GM03348 (cell line): Measurements from ENCODE around the gene GRM7.

ENCODE experiments used
- DNase-seq: peaks from one replicate; pipeline ENCODE4 v3.0.0; 2012; ENCODE audit warnings: low spot score

GRM7 gene

DNA sequence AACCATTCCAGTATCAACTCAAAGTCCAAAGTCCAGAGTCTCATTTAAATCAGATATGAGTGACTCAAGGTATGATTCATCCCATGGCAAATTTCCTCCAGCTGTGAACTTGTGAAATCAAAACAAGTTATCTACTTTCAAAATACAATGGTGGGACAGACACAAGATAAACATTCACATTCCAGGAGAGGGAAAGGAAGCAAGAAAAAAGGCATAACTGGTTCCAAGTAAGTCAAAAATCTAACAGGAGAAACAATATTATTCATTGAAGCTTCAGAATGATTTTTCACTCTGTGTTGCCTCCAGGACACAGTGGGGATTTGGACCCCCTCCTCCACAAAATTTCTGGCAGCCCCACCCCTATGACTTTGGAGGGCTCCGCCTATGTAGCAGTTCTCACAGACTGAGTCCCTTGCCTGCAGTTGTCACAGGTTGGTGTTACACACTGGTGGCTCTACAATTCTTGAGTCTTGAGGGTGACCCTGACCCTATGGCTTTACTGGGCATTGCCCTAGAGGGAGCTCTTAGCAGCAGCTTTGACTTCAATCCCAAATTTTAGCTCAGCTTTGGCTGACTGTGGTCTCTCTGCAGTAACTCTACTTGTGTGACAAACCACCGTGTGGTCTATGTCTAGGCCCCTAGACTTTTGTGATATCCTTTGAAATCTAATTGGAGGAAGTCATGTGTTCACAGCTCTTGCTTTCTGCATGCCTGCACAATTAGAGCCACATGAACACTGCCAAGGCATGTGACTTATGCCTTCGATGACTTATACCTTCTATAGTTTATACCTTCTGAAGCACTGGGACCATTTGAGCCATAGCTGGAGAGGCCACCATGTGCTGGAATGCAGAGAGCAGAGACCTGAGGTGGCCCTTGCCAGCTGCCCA, 644.2 kb downstream of the GRM7 start:
- DNase-seq, result no peak

DNA sequence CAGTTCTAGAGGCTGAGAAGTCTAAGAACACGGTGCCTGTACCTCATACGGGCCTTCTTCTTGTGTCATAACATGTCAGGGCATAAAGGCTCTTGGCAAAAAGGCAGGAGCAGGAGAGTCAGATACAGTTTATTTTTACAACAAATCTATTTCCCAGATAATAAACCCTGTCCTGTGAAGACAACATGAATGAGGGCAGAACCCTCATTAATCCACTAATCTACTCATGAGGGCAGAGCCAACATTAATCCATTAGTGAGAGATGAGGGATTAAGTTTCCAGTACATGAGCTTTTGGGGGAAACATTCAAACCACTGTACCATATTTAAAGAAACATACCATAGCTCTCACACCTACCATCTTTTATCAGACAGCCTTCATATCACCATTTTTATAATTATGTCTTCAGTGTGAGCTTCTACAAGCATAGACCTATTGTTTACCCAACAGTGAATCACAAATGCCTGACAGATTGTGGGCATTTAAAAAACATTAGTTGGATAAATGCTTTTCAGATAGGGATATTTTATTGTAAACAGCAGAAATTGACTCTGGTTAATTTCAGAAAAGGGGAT, 645.8 kb downstream of the GRM7 start:
- no peak for DNase-seq

DNA sequence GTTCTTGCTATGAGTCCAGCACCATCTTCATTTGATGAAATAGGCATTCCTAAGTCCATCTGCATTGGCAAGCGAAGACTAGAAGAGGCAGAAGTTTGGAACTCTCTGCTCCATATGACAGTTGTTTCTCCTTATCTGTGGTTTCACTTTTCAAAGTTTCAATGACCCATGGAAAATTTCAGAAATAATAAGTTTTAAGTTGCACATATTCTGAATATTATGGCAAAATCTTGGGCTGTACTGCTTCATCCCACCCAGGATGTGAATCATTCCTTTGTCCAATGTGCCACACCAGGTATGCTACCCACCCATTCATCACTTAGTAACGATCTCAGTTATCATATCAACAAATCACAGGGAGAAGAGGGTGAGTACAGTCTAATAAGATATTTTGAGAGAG, 647.9 kb downstream of the GRM7 start:
- DNase-seq, result no peak

DNA sequence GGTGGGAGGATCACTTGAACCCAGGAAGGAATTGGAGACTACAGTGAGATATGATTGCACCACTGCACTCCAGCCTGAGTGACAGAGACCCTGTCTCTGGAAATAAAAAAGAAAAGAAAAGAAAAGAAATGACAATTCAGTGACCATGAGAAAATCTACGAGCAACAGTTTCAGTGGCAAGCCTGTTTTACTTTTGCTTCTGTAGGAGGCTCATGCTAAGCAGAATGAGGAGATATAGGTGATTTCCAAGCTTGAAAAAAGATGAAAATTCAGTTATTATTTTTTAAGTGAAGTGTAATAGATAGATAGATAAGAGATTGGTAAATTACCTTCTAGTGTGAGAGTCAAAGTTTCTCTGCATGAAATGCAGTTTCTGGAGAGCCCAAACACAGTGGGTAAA, 651.1 kb downstream of the GRM7 start:
- DNase-seq, result no peak

DNA sequence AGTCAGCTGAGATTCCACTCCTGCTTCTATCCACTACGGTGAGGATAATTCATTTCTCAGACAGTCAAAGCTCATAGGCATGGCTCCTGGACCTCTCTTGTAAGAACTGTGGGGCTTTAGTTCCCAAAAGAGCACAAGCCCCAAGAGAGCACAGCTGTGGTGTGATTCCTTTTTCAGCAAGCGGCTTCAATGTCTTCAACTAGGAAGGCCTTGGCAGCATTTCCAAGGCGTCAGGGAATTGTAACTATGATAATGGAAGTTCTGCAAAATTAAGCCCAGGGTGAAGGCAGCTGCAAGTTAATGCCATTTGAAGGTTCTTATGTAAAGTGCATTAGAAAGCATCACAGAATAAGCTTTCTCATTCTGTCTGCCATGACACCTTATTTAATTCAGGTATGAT, 657.1 kb downstream of the GRM7 start:
- no peak for DNase-seq

DNA sequence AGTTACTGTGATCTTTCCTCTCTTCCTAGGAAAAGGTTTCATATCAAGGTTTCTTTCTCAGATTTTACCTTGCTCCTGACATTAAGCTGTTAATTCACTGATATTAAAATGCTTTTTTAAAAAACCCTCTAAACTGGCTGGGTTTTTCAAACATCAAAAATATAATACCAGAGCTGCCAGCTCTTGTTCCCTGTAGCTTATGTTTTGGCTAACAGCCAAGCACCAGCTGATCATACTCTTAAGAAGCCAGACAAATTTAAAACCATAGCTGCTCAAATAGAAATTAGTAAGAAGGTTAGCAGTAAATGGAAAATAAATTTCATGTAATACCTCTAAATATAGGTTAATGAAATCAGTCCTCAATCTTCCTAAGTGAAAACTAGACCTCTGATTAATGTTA, 657.5 kb downstream of the GRM7 start:
- DNase-seq, result no peak

DNA sequence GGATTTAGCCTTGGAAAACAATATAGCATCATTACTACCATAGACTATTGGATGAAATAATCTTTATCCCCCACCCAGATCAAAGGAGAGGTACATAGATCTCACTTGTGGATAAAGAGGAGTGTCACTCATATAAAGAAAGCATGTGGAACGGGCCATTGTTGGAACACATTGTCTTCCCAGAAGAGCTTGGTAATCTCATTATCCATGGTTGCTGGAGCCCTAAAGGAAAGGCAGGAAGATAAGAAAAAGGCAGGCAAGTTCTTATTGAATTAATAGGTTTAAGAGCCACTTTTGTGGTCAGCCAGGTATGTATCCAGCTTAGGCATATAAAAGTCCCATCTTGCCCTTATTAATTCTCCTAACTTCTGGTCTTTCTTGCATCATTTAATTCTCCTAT, 659.1 kb downstream of the GRM7 start:
- no peak for DNase-seq

DNA sequence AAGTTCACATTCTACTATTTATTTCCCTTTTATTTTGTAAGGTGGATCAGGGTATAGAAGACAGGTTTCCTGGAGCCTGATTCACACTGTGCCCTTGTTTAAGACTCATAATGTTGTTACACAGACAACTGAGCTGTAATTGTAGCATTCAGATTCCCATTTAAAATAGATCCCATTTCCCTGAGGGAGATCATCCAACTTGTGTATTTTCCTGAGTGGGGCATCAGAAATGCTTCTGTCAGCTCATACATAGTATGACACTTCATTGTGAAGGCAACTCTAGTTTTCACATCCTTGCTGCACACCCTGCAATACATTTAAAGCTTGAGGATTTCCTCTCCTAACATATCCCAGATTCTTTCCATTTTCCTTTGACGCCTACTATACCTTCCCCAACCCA, 659.7 kb downstream of the GRM7 start:
- no peak for DNase-seq

DNA sequence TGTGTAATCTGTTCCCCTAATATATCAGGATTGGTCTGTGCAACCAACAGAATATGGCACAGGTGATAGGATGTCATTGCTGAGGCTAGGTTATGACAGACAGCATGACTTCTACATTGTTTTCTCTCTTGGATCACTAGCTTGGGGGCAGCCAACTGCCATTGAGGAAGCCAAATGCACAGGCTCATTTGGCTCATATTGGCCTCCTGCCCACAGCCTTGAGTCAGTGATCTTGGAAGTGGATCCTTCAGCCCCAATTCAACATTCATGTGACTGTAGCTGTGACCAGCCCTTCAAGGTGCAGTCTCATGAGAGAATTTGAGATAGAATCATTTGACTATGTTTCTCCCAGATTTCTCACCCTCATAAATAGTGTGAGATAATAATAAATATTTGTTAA, 675.6 kb downstream of the GRM7 start:
- no peak for DNase-seq

DNA sequence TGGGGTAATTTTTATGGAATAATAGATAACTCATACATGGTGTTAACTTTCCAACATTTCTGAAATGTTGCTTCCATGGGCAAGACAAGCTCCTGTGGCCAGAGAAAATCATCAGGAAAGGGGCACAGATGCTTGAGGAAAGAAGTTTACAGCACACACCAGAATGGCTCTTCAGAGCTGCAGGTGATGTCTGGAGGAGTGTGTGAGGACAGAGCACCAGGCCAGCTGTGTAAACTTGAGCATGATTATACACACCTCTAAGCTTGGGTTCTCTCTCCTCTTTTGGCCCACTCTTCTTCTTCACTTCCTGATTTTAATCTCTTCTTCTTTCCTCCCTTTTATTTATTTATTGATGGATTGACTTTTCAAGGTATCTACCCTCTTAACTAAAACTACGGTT, 676.0 kb downstream of the GRM7 start:
- DNase-seq, result no peak

DNA sequence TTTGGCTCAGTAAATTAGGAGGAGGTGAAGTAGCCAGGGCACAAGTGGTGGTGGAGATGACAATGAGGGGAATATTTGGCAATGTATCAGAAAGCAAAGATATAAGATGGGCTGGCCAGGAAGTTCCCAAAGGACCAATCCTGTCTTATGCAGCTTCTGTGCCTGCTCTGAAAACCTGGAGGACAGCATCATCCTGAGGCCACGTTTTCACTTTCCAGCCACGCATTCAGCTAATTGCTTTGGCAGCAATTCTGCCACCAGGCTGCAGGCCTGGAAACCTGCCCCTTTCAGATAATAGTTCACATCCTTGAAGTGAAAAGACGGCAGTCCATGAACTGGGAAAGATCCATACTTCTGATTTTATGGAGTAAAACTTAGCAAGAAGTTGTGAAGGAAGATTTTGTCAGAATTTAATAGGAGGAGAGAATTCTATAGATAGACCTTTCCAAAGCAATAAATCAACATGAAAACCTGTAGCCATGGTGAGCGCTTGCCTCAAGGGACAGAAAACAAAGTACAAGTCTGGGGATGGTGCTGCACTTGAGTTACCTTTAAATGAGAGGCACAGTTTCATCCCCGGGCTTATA, 682.5 kb downstream of the GRM7 start:
- no peak for DNase-seq

DNA sequence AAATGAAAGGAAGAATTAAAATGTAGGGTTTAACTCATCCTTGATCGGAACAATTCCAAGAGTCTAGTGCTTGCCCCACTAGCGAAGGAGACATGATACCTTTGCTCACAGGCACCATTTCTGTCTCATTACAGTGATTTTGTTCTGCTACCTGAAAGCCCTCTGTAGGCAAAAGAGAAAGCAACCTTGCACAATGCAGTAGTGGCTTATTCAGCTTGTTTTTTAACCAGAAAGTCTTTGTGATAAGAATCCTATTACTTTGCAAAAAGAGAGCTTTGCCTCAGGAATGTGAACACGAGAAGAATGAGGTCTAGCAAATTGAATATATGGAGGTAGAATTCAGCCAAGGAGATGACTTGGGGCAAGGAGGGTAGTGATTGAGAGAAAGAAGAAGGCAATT, 684.4 kb downstream of the GRM7 start:
- DNase-seq, result no peak

DNA sequence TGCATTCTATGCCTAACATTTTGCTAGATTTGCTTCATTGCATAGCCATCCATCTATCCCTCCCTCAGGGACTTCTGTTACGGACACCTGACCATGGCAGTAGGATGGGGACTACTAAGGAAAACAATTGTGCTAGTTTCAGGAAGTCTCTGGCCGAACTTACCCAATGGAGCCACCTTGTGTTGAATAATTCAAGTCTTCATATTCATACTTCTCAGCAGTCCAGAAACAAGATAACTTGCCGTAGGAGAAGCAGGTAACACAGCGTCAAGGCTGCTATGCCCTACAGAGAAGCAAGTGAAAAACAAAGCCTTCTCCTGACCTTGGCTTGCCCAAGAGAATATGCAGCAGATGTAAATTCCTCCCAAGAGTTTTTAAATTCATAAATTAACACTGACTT, 685.3 kb downstream of the GRM7 start:
- no peak for DNase-seq

DNA sequence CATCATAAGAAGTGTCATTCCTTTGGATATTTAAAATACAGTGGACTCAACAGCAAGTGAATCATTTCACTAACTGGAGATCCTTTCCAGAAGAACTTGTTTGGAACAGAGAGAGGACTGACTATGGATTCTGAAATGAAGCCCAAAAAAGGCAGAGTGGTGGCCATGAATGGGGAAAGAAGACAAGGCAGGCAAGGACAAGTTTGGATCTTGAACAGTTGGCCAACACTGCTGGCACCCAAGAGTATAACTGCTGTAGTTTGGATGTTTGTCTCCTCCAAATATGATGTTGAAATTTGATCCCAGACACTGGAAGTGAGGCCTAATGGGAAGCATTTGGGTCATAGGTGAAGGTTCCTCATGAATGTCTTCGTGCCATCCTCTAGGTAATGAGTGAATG, 686.9 kb downstream of the GRM7 start:
- DNase-seq, result no peak

DNA sequence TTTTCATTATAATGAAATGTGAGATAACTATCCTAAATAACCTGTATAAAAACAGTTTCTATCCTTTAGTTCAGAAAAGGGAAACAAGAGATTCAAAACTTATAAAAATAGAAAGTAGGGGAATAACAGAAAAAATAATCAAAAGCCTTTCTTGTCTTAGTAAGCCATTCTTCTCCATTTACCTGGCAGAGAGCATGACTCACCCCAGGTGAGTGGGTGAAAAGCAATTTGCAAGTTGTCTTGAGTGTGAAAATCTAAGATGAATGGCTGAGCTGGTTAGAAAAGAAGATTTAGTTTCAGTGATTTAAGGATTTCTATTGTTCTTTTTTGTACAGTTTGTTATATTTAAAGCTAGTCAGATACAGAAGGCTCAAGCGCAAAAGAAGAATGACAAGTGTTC, 702.0 kb downstream of the GRM7 start:
- no peak for DNase-seq

DNA sequence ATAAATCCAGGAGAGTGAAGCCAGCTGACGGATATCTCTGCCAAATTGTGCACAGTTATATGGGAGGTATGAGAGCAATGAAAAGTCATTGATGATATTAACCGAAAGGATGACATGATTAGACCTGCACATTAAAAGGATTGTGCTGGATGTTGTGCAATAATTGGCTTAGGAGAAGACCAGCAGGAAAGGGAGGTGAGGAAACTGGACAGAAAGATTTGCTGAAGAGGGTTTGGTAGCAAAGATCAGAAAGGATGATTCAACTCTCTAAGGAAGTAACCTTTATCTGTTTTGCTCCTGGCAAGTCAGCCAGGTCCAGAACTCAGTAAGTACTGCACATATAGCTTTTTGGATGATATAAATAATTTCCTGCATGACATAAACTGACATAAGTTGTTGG, 704.7 kb downstream of the GRM7 start:
- no peak for DNase-seq

DNA sequence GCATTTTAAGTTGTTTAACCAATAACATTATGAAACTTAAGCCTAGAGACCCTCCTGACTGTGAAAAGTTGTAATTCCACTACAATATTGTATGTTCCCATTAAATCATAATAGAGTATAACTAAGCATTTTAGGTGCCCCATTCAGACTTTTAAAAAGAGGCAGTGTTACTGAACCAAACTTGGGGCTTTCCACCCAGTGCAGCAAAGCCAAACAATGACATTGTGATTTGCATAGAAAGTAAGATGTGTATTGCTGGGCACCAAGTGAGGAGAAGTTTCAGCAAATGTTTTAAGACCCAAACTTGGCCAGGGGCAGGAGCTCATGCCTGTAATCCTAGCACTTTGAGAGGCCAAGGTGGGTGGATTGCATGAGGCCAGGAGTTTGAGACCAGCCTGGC, 706.2 kb downstream of the GRM7 start:
- no peak for DNase-seq

DNA sequence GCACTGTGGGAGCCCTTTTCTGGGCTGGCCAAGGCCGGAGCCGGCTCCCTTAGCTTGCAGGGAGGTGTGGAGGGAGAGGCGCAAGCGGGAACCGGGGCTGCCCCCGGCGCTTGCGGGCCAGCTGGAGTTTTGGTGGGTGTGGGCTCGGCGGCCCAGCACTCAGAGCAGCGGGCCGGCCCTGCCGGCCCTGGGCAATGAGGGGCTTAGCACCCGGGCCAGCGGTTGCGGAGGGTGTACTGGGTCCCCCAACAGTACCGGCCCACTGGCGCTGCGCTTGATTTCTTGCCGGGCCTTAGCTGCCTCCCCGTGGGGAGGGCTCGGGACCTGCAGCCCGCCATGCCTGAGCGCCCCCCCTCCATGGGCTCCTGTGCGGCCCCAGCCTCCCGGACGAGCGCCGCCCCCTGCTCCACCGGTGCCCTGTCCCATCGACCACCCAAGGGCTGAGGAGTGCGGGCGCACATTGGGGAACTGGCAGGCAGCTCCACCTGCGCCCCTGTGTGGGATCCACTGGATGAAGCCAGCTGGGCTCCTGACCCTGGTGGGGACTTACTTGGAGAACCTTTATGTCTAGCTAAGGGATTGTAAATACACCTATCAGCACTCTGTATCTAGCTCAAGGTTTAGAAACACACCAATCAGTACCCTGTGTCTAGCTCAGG, 707.7 kb downstream of the GRM7 start:
- DNase-seq, result no peak

DNA sequence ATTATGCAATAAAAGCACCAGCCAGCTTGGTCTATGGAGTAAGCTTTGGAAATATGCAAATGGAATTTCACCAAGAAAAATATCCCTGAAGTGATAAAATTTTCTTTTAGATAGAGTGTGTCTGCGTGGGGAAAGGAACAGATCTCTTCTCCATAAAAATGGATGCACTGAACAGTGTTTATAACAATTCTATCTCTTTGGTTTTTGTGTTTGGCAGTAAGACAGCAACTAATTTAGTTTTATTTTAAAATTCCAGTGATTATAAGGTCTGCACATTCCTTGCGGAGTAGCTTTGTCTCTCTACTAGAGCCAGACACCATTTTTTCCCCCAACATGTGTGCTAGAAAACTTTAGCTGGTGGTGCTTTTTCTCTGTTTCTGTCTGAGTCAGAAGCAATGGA, 712.4 kb downstream of the GRM7 start:
- DNase-seq, result no peak

DNA sequence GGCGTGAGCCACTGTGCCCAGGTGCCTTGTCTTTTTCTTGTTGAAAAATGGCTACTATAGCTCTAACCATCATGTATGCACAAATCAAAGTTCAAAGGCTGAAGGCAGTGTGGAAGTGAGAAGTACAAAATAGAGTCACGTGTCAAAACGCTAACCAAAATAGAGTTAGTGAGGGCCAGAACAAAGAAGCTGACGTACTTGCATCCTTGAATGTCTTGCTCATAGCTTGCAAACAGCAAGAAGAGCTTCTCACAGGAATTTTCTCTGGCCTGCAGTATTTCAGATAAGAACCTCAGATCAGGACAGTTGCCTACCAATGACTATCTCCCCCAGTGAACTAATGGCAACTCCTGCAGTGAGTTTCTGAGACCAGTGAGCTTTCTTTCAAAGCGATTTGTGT, 713.5 kb downstream of the GRM7 start:
- no peak for DNase-seq

DNA sequence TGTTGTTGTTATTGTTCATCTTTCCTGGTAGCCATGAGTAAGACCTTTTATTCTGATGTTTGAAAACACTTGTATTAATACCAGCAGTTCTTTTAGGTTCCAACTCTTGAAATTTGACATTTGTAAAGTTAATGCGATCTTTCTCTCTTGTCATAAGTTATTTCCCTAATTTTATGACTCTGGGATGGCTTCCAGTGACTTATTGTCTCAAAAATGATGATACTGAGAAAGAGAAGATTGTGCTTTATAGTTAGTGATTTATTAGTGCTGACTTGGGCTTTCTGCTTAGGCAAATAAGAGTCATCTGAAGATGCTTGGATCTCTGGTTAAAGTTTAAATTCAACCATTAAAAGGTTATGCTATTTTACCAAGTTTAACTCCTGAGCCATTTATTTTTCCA, 715.2 kb downstream of the GRM7 start:
- DNase-seq, result no peak

DNA sequence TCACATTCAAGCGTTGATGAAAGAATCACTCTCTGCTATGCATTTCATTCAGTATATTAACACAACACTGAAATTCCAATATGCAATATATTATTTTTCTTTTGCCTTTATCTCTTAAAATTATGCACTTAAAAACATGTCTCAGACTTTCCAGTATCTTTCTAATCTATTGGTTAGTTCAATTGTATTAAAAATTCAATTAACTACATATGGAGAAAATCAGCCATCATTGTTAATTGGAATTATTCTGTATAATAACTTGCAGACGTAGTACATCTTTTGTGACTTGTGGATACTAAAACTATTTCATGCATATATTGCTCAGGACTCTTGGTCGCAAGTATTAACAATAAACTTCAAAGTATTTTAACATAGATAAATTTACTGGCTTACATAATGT, 715.6 kb downstream of the GRM7 start:
- DNase-seq, result no peak

DNA sequence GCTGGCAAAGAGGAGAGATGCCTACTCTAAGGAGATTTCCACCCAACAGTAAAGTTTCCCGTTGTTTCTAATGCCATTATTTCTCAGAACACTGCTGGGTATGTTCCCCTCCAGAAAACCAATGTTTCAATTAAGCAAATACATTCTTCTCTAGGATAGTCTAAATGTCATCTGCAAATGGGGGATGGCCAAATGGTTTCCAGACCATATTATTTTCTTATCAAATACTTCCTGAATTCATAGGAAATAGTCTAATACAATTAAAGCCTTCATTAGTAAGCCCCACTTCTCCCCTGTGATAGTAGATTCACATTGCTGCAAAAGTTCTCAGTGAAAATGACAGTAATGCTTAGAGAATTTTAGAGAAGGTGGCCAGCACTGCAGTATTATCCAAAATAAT, 716.6 kb downstream of the GRM7 start:
- no peak for DNase-seq
